ENCODE results near the gene CD79B. TPM values are rescaled to one million over a fixed set of nuclear protein-coding genes. Genes with fewer than 3 reads are reported as not detected.

Gene CD79B
- total and polyA plus RNA-seq, 2 experiments from 2014 or later = 0.23 TPM; not detected in 1

DNA sequence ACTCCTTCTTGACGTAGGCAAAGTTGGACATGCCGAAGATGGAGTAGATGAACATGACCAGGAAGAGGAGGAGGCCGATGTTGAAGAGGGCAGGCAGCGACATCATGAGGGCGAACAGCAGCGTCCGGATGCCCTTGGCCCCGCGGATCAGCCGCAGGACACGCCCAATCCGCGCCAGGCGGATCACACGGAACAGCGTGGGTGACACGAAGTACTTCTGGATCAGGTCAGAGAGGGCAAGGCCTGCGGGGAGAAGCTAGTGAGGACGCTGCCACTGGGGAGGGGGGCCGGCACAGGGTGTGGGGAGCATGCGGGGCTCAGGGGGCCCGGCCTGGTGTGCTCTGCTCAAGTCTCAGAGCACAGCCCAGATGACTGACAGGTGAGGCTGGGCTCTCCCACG is 9.6 kb upstream of the CD79B start:
- Histone ChIP-seq H3K36me3 (no peaks in the 10 kb centered on the region), H3K9me3 (ENCODE audit: low read depth) (no peaks in the 10 kb centered on the region), H3K4me3 (no peak overlapping the region), H3K27me3 (no peaks in the 10 kb centered on the region), H3K27ac (no peak overlapping the region), H3K4me1 (ENCODE audit: low read depth) (no peaks in the 10 kb centered on the region)
- TF ChIP-seq, protein P1, sequence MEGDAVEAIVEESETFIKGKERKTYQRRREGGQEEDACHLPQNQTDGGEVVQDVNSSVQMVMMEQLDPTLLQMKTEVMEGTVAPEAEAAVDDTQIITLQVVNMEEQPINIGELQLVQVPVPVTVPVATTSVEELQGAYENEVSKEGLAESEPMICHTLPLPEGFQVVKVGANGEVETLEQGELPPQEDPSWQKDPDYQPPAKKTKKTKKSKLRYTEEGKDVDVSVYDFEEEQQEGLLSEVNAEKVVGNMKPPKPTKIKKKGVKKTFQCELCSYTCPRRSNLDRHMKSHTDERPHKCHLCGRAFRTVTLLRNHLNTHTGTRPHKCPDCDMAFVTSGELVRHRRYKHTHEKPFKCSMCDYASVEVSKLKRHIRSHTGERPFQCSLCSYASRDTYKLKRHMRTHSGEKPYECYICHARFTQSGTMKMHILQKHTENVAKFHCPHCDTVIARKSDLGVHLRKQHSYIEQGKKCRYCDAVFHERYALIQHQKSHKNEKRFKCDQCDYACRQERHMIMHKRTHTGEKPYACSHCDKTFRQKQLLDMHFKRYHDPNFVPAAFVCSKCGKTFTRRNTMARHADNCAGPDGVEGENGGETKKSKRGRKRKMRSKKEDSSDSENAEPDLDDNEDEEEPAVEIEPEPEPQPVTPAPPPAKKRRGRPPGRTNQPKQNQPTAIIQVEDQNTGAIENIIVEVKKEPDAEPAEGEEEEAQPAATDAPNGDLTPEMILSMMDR (IDR thresholded peaks at IDR 0.05; ENCODE audit: low read depth, low read length) = no peak
- DNase-seq (ENCODE audit: low read depth in 1 of 2, low spot score in 1 of 2) = no peak

DNA sequence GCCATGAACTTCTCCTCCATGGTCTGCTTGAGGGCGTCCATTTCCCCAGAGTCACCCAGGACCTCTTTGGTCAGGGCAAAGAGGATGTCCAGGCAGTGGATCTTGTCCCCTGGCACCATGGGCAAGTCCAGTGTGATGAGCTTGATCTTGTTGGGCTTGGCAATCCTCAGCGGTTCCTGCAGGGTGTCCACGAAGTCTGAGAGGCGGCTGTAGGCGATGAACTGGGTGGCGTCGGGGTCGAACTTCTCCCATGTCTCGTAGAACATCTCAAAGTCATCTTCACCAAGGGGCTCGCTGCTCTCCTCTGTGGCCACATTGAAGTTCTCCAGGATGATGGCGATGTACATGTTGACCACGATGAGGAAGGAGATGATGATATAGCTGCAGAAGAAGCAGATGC is 9.0 kb upstream of the CD79B start:
- DNase-seq (ENCODE audit: low read depth in 1 of 2, low spot score in 1 of 2) = no peak
- Histone ChIP-seq H3K27ac (no peak overlapping the region), H3K9me3 (ENCODE audit: low read depth) (no peaks in the 10 kb centered on the region), H3K4me3 (no peak overlapping the region), H3K27me3 (no peaks in the 10 kb centered on the region), H3K36me3 (no peaks in the 10 kb centered on the region), H3K4me1 (ENCODE audit: low read depth) (no peaks in the 10 kb centered on the region)
- TF ChIP-seq, protein P1 (IDR thresholded peaks at IDR 0.05; ENCODE audit: low read depth, low read length) = no peak

DNA sequence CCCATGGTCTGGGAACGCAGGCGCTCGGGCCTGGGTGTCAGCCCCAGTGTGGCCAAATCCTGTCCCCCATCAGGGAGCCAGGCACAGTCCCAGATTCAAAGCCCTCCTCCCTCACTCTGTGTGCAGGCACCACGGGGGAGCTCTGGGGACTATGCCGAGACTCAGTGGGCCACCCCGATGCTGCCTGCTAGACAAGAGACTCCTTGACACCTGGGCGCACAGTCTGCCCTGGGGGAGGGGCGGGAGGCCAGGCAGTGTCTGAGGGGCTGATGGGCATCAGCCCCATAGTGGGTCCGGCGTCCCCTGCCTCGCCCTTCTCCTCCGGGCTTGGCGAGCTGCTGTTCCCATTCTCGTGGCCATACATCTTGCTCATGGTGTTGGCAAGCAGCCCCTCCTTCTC is 8.5 kb upstream of the CD79B start:
- no peak for DNase-seq (ENCODE audit: low read depth in 1 of 2, low spot score in 1 of 2)
- H3K9me3 ChIP-seq (ENCODE audit: low read depth) = no peaks in the 10 kb centered on the region
- no peaks in the 10 kb centered on the region for H3K36me3 ChIP-seq
- TF ChIP-seq, protein P1 (IDR thresholded peaks at IDR 0.05; ENCODE audit: low read depth, low read length) = no peak
- no peaks in the 10 kb centered on the region for H3K4me1 ChIP-seq (ENCODE audit: low read depth)
- H3K4me3 ChIP-seq = no peak overlapping the region
- H3K27me3 ChIP-seq = no peaks in the 10 kb centered on the region
- no peak overlapping the region for H3K27ac ChIP-seq

DNA sequence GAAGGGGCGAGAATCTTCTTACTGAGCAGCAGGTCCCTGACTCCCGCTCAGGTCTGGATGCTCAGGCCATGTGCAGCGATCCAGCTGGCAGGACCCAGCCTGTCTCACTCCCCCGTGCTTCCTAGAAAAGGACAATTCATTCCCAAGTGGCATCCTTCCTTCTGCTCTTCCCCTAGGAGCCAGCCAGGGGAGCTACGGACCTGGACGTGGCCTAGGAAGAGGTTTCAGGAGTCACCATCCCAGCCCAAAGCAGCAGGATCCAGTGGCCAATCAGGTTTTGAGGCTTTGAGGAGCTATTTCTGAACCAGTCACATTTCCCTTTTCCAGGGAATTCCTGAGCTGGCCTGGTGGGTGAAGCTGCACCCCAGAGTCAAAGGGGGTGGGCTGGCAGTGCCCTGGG is 7.8 kb upstream of the CD79B start:
- H3K4me1 ChIP-seq (ENCODE audit: low read depth) = no peaks in the 10 kb centered on the region

DNA sequence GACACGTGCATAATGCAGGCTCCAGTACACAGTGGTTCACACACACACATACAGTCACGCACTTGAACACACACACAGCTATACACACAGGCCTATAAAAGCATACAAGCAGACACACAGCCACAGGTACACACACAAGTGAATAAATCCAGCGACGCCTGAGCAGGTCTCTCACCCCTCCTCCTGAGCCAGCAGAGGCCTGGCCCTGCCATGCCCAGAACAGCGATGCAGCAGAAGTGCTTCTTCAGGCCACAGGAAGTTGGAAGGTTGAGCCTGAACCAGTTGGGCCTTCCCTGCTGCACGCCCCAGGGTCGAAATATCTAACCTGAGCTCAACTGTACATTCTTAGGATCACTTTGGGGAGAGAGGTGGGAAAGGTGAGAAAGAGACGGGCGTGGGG is 7.3 kb upstream of the CD79B start:
- Histone ChIP-seq H3K4me1 (ENCODE audit: low read depth) (no peaks in the 10 kb centered on the region), H3K4me3 (no peak overlapping the region), H3K36me3 (no peaks in the 10 kb centered on the region), H3K27me3 (no peaks in the 10 kb centered on the region), H3K9me3 (ENCODE audit: low read depth) (no peaks in the 10 kb centered on the region), H3K27ac (no peak overlapping the region)
- DNase-seq (ENCODE audit: low read depth in 1 of 2, low spot score in 1 of 2) = no peak
- TF ChIP-seq, protein P1 (IDR thresholded peaks at IDR 0.05; ENCODE audit: low read depth, low read length) = no peak

More for the DNA sequence above, 7.8 kb upstream of the CD79B start:
- H3K27ac ChIP-seq = no peak overlapping the region
- no peaks in the 10 kb centered on the region for H3K27me3 ChIP-seq
- H3K36me3 ChIP-seq = no peaks in the 10 kb centered on the region
- TF ChIP-seq, protein P1 (IDR thresholded peaks at IDR 0.05; ENCODE audit: low read depth, low read length) = no peak
- H3K4me3 ChIP-seq = no peak overlapping the region
- no peaks in the 10 kb centered on the region for H3K9me3 ChIP-seq (ENCODE audit: low read depth)
- DNase-seq (ENCODE audit: low read depth in 1 of 2, low spot score in 1 of 2) = no peak

DNA sequence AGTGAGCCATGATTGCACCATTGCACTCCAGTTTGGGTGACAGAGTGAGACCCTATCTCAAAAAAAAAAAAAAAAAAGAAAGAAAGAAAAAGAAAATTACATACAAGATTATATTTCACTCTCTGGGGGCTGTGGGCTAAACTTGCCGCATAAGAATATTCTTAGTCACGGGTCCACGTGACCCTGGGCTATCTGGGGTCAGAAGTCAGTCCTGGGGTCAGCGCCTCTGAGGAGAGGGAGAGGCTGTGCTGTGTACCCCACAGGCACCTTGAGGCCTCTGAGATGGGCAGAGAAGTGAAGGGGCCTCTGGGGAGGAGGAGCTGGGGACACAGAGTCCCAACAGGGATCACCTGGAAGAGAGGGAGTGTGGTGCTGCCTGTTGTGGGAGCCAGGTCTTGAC is 5.8 kb upstream of the CD79B start:
- no peaks in the 10 kb centered on the region for H3K27me3 ChIP-seq
- no peaks in the 10 kb centered on the region for H3K9me3 ChIP-seq (ENCODE audit: low read depth)
- H3K36me3 ChIP-seq = no peaks in the 10 kb centered on the region
- H3K27ac ChIP-seq = no peak overlapping the region
- TF ChIP-seq, protein P1 (IDR thresholded peaks at IDR 0.05; ENCODE audit: low read depth, low read length) = no peak
- DNase-seq (ENCODE audit: low read depth in 1 of 2, low spot score in 1 of 2) = no peak
- H3K4me3 ChIP-seq = no peak overlapping the region
- no peaks in the 10 kb centered on the region for H3K4me1 ChIP-seq (ENCODE audit: low read depth)

Data from cardiac muscle cell (in vitro differentiated cells and primary cell).